Stimulated activated naive B cell treated with anti-CD40 and anti-IgM and Interleukin-4, amounts not matched to agents 10 μg/mL and 1 μg/mL and 100 μg/mL, for 72 hours (primary cell): Measurements from ENCODE around the gene DNPH1.

Source experiments
- ATAC-seq, 2 donors: fragments of 150-1000 bp; cut with Tn5 transposase; replicated peaks; 2 replicates each; pipeline ENCODE4 v1.10.0; 2021; ENCODE audit warnings: moderate library complexity in 1 of 2
- DNase-seq: peaks from one replicate; pipeline ENCODE4 v3.0.0; 2021
- H3K27ac Mint-ChIP-seq: one replicate; pipeline ENCODE4 v1.8.0; 2022; ENCODE audit warnings: mild to moderate bottlenecking, mixed read lengths
- H3K27me3 Mint-ChIP-seq, 2 donors: one replicate each; pipeline ENCODE4 v1.8.0; 2022; ENCODE audit warnings: mixed read lengths in 2 of 2
- H3K36me3 Mint-ChIP-seq, 2 donors: one replicate each; pipeline ENCODE4 v1.8.0; 2022; ENCODE audit warnings: mixed read lengths in 2 of 2, mild to moderate bottlenecking in 1 of 2
- H3K4me1 Mint-ChIP-seq, 2 donors: one replicate each; pipeline ENCODE4 v1.8.0; 2022; ENCODE audit warnings: mixed read lengths in 2 of 2, mild to moderate bottlenecking in 1 of 2
- H3K4me3 Mint-ChIP-seq, 2 donors: one replicate each; pipeline ENCODE4 v1.8.0; 2022; ENCODE audit warnings: mild to moderate bottlenecking in 2 of 2, mixed read lengths in 2 of 2, moderate library complexity in 1 of 2
- H3K9me3 Mint-ChIP-seq, 2 donors: one replicate each; pipeline ENCODE4 v1.8.0; 2022; ENCODE audit warnings: mixed read lengths in 2 of 2, mild to moderate bottlenecking in 1 of 2

Gene DNPH1

GRCh38 chr6:43258180-43258579 lies 28.9 kb upstream of the DNPH1 start:
- Mint-ChIP-seq H3K36me3 (no peaks in the 10 kb centered on the region), H3K27ac (no peak overlapping the region), H3K9me3 (no peaks in the 10 kb centered on the region), H3K27me3 (peaks cover 33 to 44% of the 10 kb centered on the region in 2 donors), H3K4me3 (no peak overlapping the region), H3K4me1 (peaks cover 8 to 19% of the 10 kb centered on the region in 2 donors)
- ATAC-seq (no peak), DNase-seq (no peak)

GRCh38 chr6:43257367-43258145 lies 28.3 kb upstream of the DNPH1 start:
- DNase-seq (no peak), ATAC-seq (peak; percentile 76 to 79)
- Mint-ChIP-seq H3K4me3 (peak overlapping the region in 1 of 2 donors; percentile 21), H3K27me3 (peaks cover 40 to 50% of the 10 kb centered on the region in 2 donors), H3K27ac (peak overlapping the region; percentile 33), H3K9me3 (no peaks in the 10 kb centered on the region), H3K36me3 (no peaks in the 10 kb centered on the region), H3K4me1 (peaks cover 8 to 18% of the 10 kb centered on the region in 2 donors)

GRCh38 chr6:43256670-43257366 lies 27.5 kb upstream of the DNPH1 start:
- Mint-ChIP-seq H3K9me3 (no peaks in the 10 kb centered on the region), H3K27ac (peak overlapping the region; percentile 33), H3K27me3 (peaks cover 43 to 56% of the 10 kb centered on the region in 2 donors), H3K36me3 (no peaks in the 10 kb centered on the region), H3K4me1 (peaks cover 10 to 20% of the 10 kb centered on the region in 2 donors), H3K4me3 (no peak overlapping the region)
- DNase-seq (no peak), ATAC-seq (peak in 1 of 2 donors; percentile 12)

- DNase-seq (no peak), ATAC-seq (no peak)
- H3K27ac Mint-ChIP-seq = no peak overlapping the region
- H3K36me3 Mint-ChIP-seq = no peaks in the 10 kb centered on the region
- no peak overlapping the region for H3K4me3 Mint-ChIP-seq
- H3K27me3 Mint-ChIP-seq = peaks cover 54 to 67% of the 10 kb centered on the region in 2 donors
- H3K4me1 Mint-ChIP-seq = peaks cover 21 to 33% of the 10 kb centered on the region in 2 donors
- H3K9me3 Mint-ChIP-seq = no peaks in the 10 kb centered on the region
These were observed 26.2 kb upstream of the DNPH1 start for GRCh38 chr6:43255408-43256054.

GRCh38 chr6:43254846-43255245 lies 25.6 kb upstream of the DNPH1 start:
- H3K27me3 Mint-ChIP-seq = peaks cover 54 to 67% of the 10 kb centered on the region in 2 donors
- no peak for ATAC-seq
- H3K9me3 Mint-ChIP-seq = no peaks in the 10 kb centered on the region
- no peak for DNase-seq
- no peak overlapping the region for H3K4me3 Mint-ChIP-seq
- H3K27ac Mint-ChIP-seq = no peak overlapping the region
- H3K36me3 Mint-ChIP-seq = no peaks in the 10 kb centered on the region
- peaks cover 21 to 35% of the 10 kb centered on the region in 2 donors for H3K4me1 Mint-ChIP-seq

GRCh38 chr6:43254138-43254817 lies 25.0 kb upstream of the DNPH1 start:
- H3K27ac Mint-ChIP-seq = no peak overlapping the region
- DNase-seq (no peak), ATAC-seq (peak in 1 of 2 donors; percentile 33)
- H3K27me3 Mint-ChIP-seq = peaks cover 52 to 65% of the 10 kb centered on the region in 2 donors
- H3K9me3 Mint-ChIP-seq = no peaks in the 10 kb centered on the region
- peaks cover 21 to 35% of the 10 kb centered on the region in 2 donors for H3K4me1 Mint-ChIP-seq
- no peak overlapping the region for H3K4me3 Mint-ChIP-seq
- no peaks in the 10 kb centered on the region for H3K36me3 Mint-ChIP-seq

- no peak for DNase-seq
- Mint-ChIP-seq H3K27me3 (peaks cover 49 to 61% of the 10 kb centered on the region in 2 donors), H3K36me3 (no peaks in the 10 kb centered on the region), H3K27ac (no peak overlapping the region), H3K4me1 (peaks cover 21 to 35% of the 10 kb centered on the region in 2 donors), H3K9me3 (no peaks in the 10 kb centered on the region), H3K4me3 (no peak overlapping the region)
- ATAC-seq = no peak
These were observed 24.1 kb upstream of the DNPH1 start for GRCh38 chr6:43253401-43253800.

- Mint-ChIP-seq H3K4me1 (peaks cover 25 to 31% of the 10 kb centered on the region in 2 donors), H3K9me3 (no peaks in the 10 kb centered on the region), H3K4me3 (peak overlapping the region; percentile 55 to 79), H3K36me3 (no peaks in the 10 kb centered on the region), H3K27me3 (peaks cover 37 to 54% of the 10 kb centered on the region in 2 donors), H3K27ac (peak overlapping the region; percentile 69)
- ATAC-seq (peak; percentile 36 to 42), DNase-seq (no peak)
These were observed 21.7 kb upstream of the DNPH1 start for GRCh38 chr6:43250992-43251373.

GRCh38 chr6:43248791-43249190 lies 19.5 kb upstream of the DNPH1 start:
- no peak for DNase-seq
- Mint-ChIP-seq H3K4me1 (peaks cover 19 to 31% of the 10 kb centered on the region in 2 donors), H3K27ac (no peak overlapping the region), H3K9me3 (no peaks in the 10 kb centered on the region), H3K4me3 (no peak overlapping the region), H3K36me3 (no peaks in the 10 kb centered on the region), H3K27me3 (peaks cover 24 to 34% of the 10 kb centered on the region in 2 donors)
- no peak for ATAC-seq

GRCh38 chr6:43248101-43248500 lies 18.8 kb upstream of the DNPH1 start:
- DNase-seq (no peak), ATAC-seq (no peak)
- Mint-ChIP-seq H3K36me3 (no peaks in the 10 kb centered on the region), H3K27ac (no peak overlapping the region), H3K27me3 (peaks cover 20 to 30% of the 10 kb centered on the region in 2 donors), H3K4me1 (peaks cover 17 to 31% of the 10 kb centered on the region in 2 donors), H3K9me3 (no peaks in the 10 kb centered on the region), H3K4me3 (peak overlapping the region; percentile 26 to 86)

- H3K27me3 Mint-ChIP-seq = peaks cover 14 to 23% of the 10 kb centered on the region in 2 donors
- H3K4me3 Mint-ChIP-seq = peak overlapping the region; percentile 86 to 91
- H3K27ac Mint-ChIP-seq = peak overlapping the region; percentile 90
These were observed 18.1 kb upstream of the DNPH1 start for GRCh38 chr6:43247114-43247999.

GRCh38 chr6:43246301-43247113 lies 17.2 kb upstream of the DNPH1 start:
- H3K27me3 Mint-ChIP-seq = peaks cover 10 to 15% of the 10 kb centered on the region in 2 donors
- no peaks in the 10 kb centered on the region for H3K36me3 Mint-ChIP-seq
- no peaks in the 10 kb centered on the region for H3K9me3 Mint-ChIP-seq
- peak overlapping the region; percentile 86 to 91 for H3K4me3 Mint-ChIP-seq
- ATAC-seq = peak; percentile 56 to 65
- H3K4me1 Mint-ChIP-seq = peaks cover 12 to 26% of the 10 kb centered on the region in 2 donors
- peak overlapping the region; percentile 90 for H3K27ac Mint-ChIP-seq
- DNase-seq = peak; percentile 45

More at GRCh38 chr6:43247114-43247999, 18.1 kb upstream of the DNPH1 start:
- Mint-ChIP-seq H3K36me3 (no peaks in the 10 kb centered on the region), H3K4me1 (peaks cover 17 to 31% of the 10 kb centered on the region in 2 donors), H3K9me3 (no peaks in the 10 kb centered on the region)
- DNase-seq (peak; percentile 82), ATAC-seq (peak; percentile 91 to 94)
